A549 (cell line): Measurements from ENCODE around the gene NPBWR2. TPM values are rescaled to one million over a fixed set of nuclear protein-coding genes. Genes with fewer than 3 reads are reported as not detected.

ENCODE experiments used
- ATAC-seq, 2 experiments: fragments of 200-7000 bp in 1 of 2; fragments of >200 bp in 1 of 2; cut with Nextera tagmentation in 1 of 2; cut with Tn5 transposase in 1 of 2; 3 replicates each; pipeline versions ENCODE4 v1.8.0 to v1.9.1; 2018 to 2020; ENCODE audit warnings: mild to moderate bottlenecking in 1 of 2, moderate library complexity in 1 of 2
- CTCF ChIA-PET: fragments of 300-600 bp; sonication (Branson Sonifier 250); formaldehyde crosslinking; extraction: SDS; loops from one replicate; lab custom pipeline; 2021; ENCODE audit warnings: antibody characterized with exemption, inconsistent platforms; lab: Yijun Ruan, JAX
- POLR2A ChIA-PET: fragments of 350-600 bp; formaldehyde crosslinking; extraction: SDS; loops from one replicate; lab custom pipeline; 2021; ENCODE audit warnings: antibody characterized with exemption, inconsistent platforms; lab: Yijun Ruan, JAX
- DNase-seq, 2 experiments: peaks; one replicate each; pipeline versions ENCODE4 v3.0.0 to v3.0.0-alpha.2; 2011 to 2016; ENCODE audit warnings: low read depth in 1 of 2, low spot score in 1 of 2
- FAIRE-seq: peaks from 2 replicates; lab custom pipeline; 2011; peaks lifted over from hg19 to GRCh38; lab: Jason Lieb, UNC
- H3K27ac ChIP-seq, 2 experiments: fragments of >200 bp; sonication (Bioruptor Twin); formaldehyde crosslinking; 3 replicates each; pipeline ENCODE4 v1.5.1; 2016 to 2017
- H3K4me1 ChIP-seq: fragments of >200 bp; sonication (Bioruptor Twin); formaldehyde crosslinking; 3 replicates; pipeline ENCODE4 v1.6.1; 2016
- H3K4me2 ChIP-seq: fragments of >200 bp; sonication (Bioruptor Twin); formaldehyde crosslinking; 3 replicates; pipeline ENCODE4 v1.6.1; 2016
- H3K4me3 ChIP-seq: fragments of >200 bp; sonication (Bioruptor Twin); formaldehyde crosslinking; 3 replicates; pipeline ENCODE4 v1.5.1; 2016
- H3K9me3 ChIP-seq: fragments of >200 bp; sonication (Bioruptor Twin); formaldehyde crosslinking; 3 replicates; pipeline ENCODE4 v1.6.1; 2016
- CBX2 ChIP-seq: fragments of 200-600 bp; sonication (generic); IDR thresholded peaks from 2 replicates; pipeline ENCODE4 v1.6.1; 2016; ENCODE audit warnings: low read depth, mild to moderate bottlenecking, borderline replicate concordance
- CBX8 ChIP-seq: fragments of 200-600 bp; sonication (generic); IDR thresholded peaks from 2 replicates; pipeline ENCODE4 v1.6.1; 2016
- CEBPB ChIP-seq, 2 experiments: fragments of >200 bp in 1 of 2; sonication (Bioruptor Twin) in 1 of 2; formaldehyde crosslinking in 1 of 2; IDR thresholded peaks; 2 replicates each; pipeline ENCODE4 v1.6.1; 2012 to 2016
- CHD4 ChIP-seq: fragments of 200-600 bp; sonication (generic); IDR thresholded peaks from 2 replicates; pipeline ENCODE4 v1.6.1; 2016; ENCODE audit warnings: antibody characterized with exemption, mild to moderate bottlenecking, borderline replicate concordance
- EHF ChIP-seq: fragments of 250-450 bp; sonication (Bioruptor Pico); IDR thresholded peaks from 2 replicates; pipeline ENCODE4 v1.5.0; 2020; ENCODE audit warnings: mild to moderate bottlenecking
- EP300 ChIP-seq, 2 experiments: fragments of >200 bp; sonication (Bioruptor Twin); formaldehyde crosslinking; IDR thresholded peaks; 2 replicates in 1 of 2; 3 replicates in 1 of 2; pipeline ENCODE4 v1.6.1; 2016 to 2017
- ESRRA ChIP-seq: fragments of 150-350 bp; IDR thresholded peaks from 2 replicates; pipeline ENCODE4 v1.6.1; 2014; ENCODE audit warnings: mild to moderate bottlenecking, low read length, borderline replicate concordance
- FOSL2 ChIP-seq, 2 experiments: fragments of 450-650 bp in 1 of 2; fragments of >200 bp in 1 of 2; sonication (Bioruptor Twin) in 1 of 2; formaldehyde crosslinking; IDR thresholded peaks; 2 replicates each; pipeline versions ENCODE4 v1.5.0 to v1.6.1; 2016 to 2020; ENCODE audit warnings: mild to moderate bottlenecking in 1 of 2, moderate library complexity in 1 of 2
- FOXS1 ChIP-seq: fragments of 250-450 bp; sonication (Bioruptor Pico); IDR thresholded peaks from 2 replicates; pipeline ENCODE4 v1.5.0; 2020; ENCODE audit warnings: mild to moderate bottlenecking, moderate library complexity
- HDAC2 ChIP-seq: fragments of 200-600 bp; sonication (generic); IDR thresholded peaks from 2 replicates; pipeline ENCODE4 v1.6.1; 2016
- HOXA7 ChIP-seq: fragments of 250-450 bp; sonication (Bioruptor Pico); IDR thresholded peaks from 2 replicates; pipeline ENCODE4 v1.5.0; 2020; ENCODE audit warnings: mild to moderate bottlenecking, moderate library complexity
- KDM1A ChIP-seq: fragments of 200-600 bp; sonication (generic); IDR thresholded peaks from 2 replicates; pipeline ENCODE4 v1.6.1; 2016; ENCODE audit warnings: low read depth, mild to moderate bottlenecking
- NFE2L2 ChIP-seq: fragments of 150-350 bp; conservative IDR thresholded peaks from 2 replicates; pipeline ENCODE4 v1.6.1; 2014; ENCODE audit warnings: low read length
- NPAS2 ChIP-seq: fragments of 250-450 bp; sonication (Bioruptor Pico); IDR thresholded peaks from 2 replicates; pipeline ENCODE4 v1.8.0; 2022; ENCODE audit warnings: mild to moderate bottlenecking, moderate library complexity, borderline replicate concordance
- NR3C1 ChIP-seq: fragments of >200 bp; sonication (Bioruptor Twin); formaldehyde crosslinking; IDR thresholded peaks from 3 replicates; pipeline ENCODE4 v1.6.1; 2017
- PHF8 ChIP-seq: fragments of 200-600 bp; sonication (generic); IDR thresholded peaks from 2 replicates; pipeline ENCODE4 v1.6.1; 2016; ENCODE audit warnings: low read depth, mild to moderate bottlenecking, antibody characterized with exemption, moderate library complexity, borderline replicate concordance
- RARB ChIP-seq: fragments of 250-450 bp; sonication (Bioruptor Pico); IDR thresholded peaks from 2 replicates; pipeline ENCODE4 v1.8.0; 2021; ENCODE audit warnings: mild to moderate bottlenecking, moderate library complexity
- RCOR1 ChIP-seq: fragments of 150-350 bp; IDR thresholded peaks from 2 replicates; pipeline ENCODE4 v1.6.1; 2014; ENCODE audit warnings: antibody characterized with exemption, low read length, low read depth
- RFX5 ChIP-seq: fragments of 450-650 bp; IDR thresholded peaks from 2 replicates; pipeline ENCODE4 v1.7.1; 2014; ENCODE audit warnings: antibody characterized with exemption, mild to moderate bottlenecking, moderate library complexity
- RNF2 ChIP-seq: fragments of 200-600 bp; sonication (generic); IDR thresholded peaks from 2 replicates; pipeline ENCODE4 v1.6.1; 2016; ENCODE audit warnings: low read depth, mild to moderate bottlenecking, antibody characterized with exemption, moderate library complexity, borderline replicate concordance
- TP53 ChIP-seq: fragments of 250-450 bp; sonication (Bioruptor Pico); IDR thresholded peaks from 2 replicates; pipeline ENCODE4 v1.5.0; 2021; ENCODE audit warnings: mild to moderate bottlenecking, moderate library complexity
- ZC3H11A ChIP-seq: fragments of 450-650 bp; IDR thresholded peaks from 2 replicates; pipeline ENCODE4 v1.6.1; 2014; ENCODE audit warnings: antibody characterized with exemption, mild to moderate bottlenecking
- ZFP36 ChIP-seq: fragments of 450-650 bp; IDR thresholded peaks from 2 replicates; pipeline ENCODE4 v1.6.1; 2014; ENCODE audit warnings: borderline replicate concordance; ENCODE audit not compliant: partially characterized antibody
- ZNF302 ChIP-seq: fragments of 250-450 bp; sonication (Bioruptor Pico); IDR thresholded peaks from 2 replicates; pipeline ENCODE4 v1.9.0; 2021; ENCODE audit warnings: inconsistent platforms, mild to moderate bottlenecking, moderate library complexity
- WGBS: methylation state at CpG from one replicate; pipeline ENCODE4 v1.1.6; 2017; ENCODE audit errors: missing lambda C conversion rate; 5-methylcytosine and 5-hydroxymethylcytosine counted together
- polyA plus RNA-seq, 4 experiments: library from polyadenylated mRNA; depleted of rRNA in 3 of 4; stranded (reverse); fragments of >200 nt; fragmentation: RNase III in 1 of 4; extraction: RNeasy Plus Mini Kit Qiagen cat#74134 plus additional on column Dnase treatment in 1 of 4; gene quantifications; 2 replicates in 3 of 4; 3 replicates in 1 of 4; pipeline ENCODE4 v1.2.3, GENCODE V29; 2011 to 2017
- TF ChIP-seq, protein P1 (sequence below): fragments of 250-450 bp; sonication (Bioruptor Pico); IDR thresholded peaks from 2 replicates; pipeline ENCODE4 v1.5.0; 2020; ENCODE audit warnings: low read depth, mild to moderate bottlenecking, moderate library complexity
- TF ChIP-seq, protein P2 (sequence below): fragments of 200-600 bp; sonication (generic); IDR thresholded peaks from 2 replicates; pipeline ENCODE4 v1.6.1; 2016; ENCODE audit warnings: antibody characterized with exemption, mild to moderate bottlenecking, moderate library complexity
- TF ChIP-seq, protein P3 (sequence below): fragments of 450-650 bp; IDR thresholded peaks from 2 replicates; pipeline ENCODE4 v1.6.1; 2014; ENCODE audit warnings: antibody characterized with exemption
- TF ChIP-seq, protein P4 (sequence below): fragments of 150-350 bp; IDR thresholded peaks from 2 replicates; pipeline ENCODE4 v1.6.1; 2014; ENCODE audit warnings: low read depth, mild to moderate bottlenecking, low read length
- TF ChIP-seq, protein P5 (sequence below): IDR thresholded peaks from 2 replicates; pipeline ENCODE4 v1.6.1; 2012; ENCODE audit warnings: low read depth, borderline replicate concordance

NPBWR2 gene
- polyA plus RNA-seq, 2 of the 4 experiments (the other 2 are of a cell fraction) = not detected

DNA sequence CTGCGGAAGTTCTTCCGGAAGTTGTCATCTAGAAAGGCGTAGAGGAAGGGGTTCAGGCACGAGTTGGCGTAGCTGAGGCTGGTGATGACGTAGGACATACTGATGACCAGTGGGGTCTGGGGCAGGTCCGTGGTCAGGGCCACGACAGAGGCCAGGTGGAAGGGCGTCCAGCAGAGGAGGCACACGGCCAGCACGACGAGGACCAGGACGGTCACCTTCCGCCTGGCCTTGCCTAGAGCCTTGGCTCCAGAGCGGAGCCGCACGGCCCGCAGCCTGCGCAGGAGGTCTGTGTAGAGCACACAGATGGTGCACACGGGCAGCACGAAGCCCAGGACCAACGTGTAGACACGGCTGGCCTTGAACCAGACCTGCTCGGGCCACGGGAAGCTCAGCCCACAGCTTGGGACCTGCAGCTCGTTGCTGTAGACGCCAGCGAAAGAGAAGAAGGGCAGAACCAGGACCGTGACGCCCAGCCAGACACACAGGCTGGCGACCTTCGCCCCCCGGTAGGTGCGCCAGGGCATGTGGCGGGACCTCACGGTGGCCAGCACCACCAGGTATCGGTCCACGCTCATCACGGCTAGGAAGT lies 1.4 kb downstream of the NPBWR2 start:
- no peak for FAIRE-seq
- CTCF ChIA-PET = interaction anchor here (0.6 to 7.1 kb wide), 4 partner anchors 10 to 22 kb away, joined by 3 to 63 read pairs (median 4); partner anchors contain the start of gene LKAAEAR1
- 77% methylated on average over 39 of the region's 39 CpGs for WGBS
- TF ChIP-seq ZFP36 (no peak), NPAS2 (CRISPR knock-in tag) (no peak), CHD4 (no peak), FOSL2 (IDR thresholded peaks at IDR 0.05) (no peak), FOSL2 (CRISPR knock-in tag; IDR thresholded peaks at IDR 0.05) (no peak), CBX2 (no peak), RNF2 (no peak), NFE2L2 (no peak), EHF (CRISPR knock-in tag) (no peak), RCOR1 (no peak), EP300 (IDR thresholded peaks at IDR 0.05) (no peak), CBX8 (no peak), FOXS1 (CRISPR knock-in tag) (no peak), ZC3H11A (no peak), HOXA7 (CRISPR knock-in tag) (no peak), ESRRA (no peak), RFX5 (no peak)
- TF ChIP-seq, protein P1, sequence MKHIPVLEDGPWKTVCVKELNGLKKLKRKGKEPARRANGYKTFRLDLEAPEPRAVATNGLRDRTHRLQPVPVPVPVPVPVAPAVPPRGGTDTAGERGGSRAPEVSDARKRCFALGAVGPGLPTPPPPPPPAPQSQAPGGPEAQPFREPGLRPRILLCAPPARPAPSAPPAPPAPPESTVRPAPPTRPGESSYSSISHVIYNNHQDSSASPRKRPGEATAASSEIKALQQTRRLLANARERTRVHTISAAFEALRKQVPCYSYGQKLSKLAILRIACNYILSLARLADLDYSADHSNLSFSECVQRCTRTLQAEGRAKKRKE (CRISPR knock-in tag) = no peak
- TF ChIP-seq, protein P2, sequence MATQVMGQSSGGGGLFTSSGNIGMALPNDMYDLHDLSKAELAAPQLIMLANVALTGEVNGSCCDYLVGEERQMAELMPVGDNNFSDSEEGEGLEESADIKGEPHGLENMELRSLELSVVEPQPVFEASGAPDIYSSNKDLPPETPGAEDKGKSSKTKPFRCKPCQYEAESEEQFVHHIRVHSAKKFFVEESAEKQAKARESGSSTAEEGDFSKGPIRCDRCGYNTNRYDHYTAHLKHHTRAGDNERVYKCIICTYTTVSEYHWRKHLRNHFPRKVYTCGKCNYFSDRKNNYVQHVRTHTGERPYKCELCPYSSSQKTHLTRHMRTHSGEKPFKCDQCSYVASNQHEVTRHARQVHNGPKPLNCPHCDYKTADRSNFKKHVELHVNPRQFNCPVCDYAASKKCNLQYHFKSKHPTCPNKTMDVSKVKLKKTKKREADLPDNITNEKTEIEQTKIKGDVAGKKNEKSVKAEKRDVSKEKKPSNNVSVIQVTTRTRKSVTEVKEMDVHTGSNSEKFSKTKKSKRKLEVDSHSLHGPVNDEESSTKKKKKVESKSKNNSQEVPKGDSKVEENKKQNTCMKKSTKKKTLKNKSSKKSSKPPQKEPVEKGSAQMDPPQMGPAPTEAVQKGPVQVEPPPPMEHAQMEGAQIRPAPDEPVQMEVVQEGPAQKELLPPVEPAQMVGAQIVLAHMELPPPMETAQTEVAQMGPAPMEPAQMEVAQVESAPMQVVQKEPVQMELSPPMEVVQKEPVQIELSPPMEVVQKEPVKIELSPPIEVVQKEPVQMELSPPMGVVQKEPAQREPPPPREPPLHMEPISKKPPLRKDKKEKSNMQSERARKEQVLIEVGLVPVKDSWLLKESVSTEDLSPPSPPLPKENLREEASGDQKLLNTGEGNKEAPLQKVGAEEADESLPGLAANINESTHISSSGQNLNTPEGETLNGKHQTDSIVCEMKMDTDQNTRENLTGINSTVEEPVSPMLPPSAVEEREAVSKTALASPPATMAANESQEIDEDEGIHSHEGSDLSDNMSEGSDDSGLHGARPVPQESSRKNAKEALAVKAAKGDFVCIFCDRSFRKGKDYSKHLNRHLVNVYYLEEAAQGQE = no peak
- TF ChIP-seq, protein P3, sequence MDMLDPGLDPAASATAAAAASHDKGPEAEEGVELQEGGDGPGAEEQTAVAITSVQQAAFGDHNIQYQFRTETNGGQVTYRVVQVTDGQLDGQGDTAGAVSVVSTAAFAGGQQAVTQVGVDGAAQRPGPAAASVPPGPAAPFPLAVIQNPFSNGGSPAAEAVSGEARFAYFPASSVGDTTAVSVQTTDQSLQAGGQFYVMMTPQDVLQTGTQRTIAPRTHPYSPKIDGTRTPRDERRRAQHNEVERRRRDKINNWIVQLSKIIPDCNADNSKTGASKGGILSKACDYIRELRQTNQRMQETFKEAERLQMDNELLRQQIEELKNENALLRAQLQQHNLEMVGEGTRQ = no peak
- TF ChIP-seq, all 56 proteins: peak for 0
- H3K27ac ChIP-seq = no peak overlapping the region
- 0 out of 3 replicates have a peak, but pooled peaks cover 6% of the 10 kb centered on the region for H3K4me1 ChIP-seq
- ATAC-seq (no peak), DNase-seq (no peak)
- no peak overlapping the region for H3K4me2 ChIP-seq
- no peaks in the 10 kb centered on the region for H3K9me3 ChIP-seq
- POLR2A ChIA-PET = no interaction called here
- H3K4me3 ChIP-seq = no peak overlapping the region

DNA sequence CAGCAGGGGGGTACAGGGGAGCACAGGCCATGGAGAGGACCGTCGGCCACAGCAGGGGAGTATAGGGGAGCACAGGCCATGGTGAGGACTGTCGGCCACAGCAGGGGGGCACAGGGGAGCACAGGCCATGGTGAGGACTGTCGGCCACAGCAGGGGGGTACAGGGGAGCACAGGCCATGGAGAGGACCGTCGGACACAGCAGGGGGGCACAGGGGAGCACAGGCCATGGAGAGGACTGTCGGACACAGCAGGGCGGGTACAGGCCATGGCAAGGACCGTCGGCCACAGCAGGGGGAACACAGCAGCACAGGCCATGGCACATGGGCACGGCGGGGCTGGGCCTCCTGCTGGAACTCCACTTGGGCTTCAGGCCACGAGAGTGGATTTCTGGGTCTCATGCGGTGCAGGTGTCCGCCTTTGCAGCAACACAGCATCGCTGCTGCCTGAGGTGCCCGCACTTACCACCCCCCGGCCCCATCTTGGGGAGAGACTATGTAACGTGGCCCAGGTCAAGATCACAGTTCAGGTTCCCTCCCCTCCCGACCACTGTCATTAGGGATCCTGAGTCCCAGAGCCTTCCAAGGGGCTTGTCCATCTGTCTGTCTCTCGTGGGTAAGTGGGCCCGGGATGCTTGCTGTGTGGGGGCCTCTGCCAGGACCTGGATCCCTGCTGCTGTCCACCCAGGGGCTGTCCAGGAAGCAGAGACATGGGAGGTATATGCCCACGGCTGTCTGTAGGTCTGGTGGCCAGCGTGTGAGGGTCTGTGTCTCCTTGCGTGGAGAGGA lies 2.5 kb downstream of the NPBWR2 start:
- no peak for FAIRE-seq
- H3K4me3 ChIP-seq = no peak overlapping the region
- H3K9me3 ChIP-seq = no peaks in the 10 kb centered on the region
- no peak overlapping the region for H3K4me2 ChIP-seq
- ATAC-seq = no peak
- WGBS = 69% methylated on average over 8 of the region's 25 CpGs
- ChIA-PET POLR2A (no interaction called here), CTCF (interaction anchor here (1.1 kb wide), 1 partner anchor 13 kb away, joined by 3 read pairs; no protein-coding TSS in a partner anchor)
- H3K27ac ChIP-seq = no peak overlapping the region
- 0 out of 3 replicates have a peak, but pooled peaks cover 6% of the 10 kb centered on the region for H3K4me1 ChIP-seq
- DNase-seq = no peak
- no peak for TF ChIP-seq RCOR1
- TF ChIP-seq KDM1A = no peak
- TF ChIP-seq, protein P4, sequence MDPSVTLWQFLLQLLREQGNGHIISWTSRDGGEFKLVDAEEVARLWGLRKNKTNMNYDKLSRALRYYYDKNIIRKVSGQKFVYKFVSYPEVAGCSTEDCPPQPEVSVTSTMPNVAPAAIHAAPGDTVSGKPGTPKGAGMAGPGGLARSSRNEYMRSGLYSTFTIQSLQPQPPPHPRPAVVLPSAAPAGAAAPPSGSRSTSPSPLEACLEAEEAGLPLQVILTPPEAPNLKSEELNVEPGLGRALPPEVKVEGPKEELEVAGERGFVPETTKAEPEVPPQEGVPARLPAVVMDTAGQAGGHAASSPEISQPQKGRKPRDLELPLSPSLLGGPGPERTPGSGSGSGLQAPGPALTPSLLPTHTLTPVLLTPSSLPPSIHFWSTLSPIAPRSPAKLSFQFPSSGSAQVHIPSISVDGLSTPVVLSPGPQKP = no peak
- no peak for TF ChIP-seq NR3C1
- no peak for TF ChIP-seq HOXA7 (CRISPR knock-in tag)
- no peak for TF ChIP-seq TP53
- TF ChIP-seq, protein P5, sequence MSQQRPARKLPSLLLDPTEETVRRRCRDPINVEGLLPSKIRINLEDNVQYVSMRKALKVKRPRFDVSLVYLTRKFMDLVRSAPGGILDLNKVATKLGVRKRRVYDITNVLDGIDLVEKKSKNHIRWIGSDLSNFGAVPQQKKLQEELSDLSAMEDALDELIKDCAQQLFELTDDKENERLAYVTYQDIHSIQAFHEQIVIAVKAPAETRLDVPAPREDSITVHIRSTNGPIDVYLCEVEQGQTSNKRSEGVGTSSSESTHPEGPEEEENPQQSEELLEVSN = no peak
- TF ChIP-seq CEBPB (IDR thresholded peaks at IDR 0.05) = no peak
- TF ChIP-seq HDAC2 = no peak
- no peak for TF ChIP-seq PHF8
- no peak for TF ChIP-seq EHF (CRISPR knock-in tag)
- no peak for TF ChIP-seq ESRRA
- TF ChIP-seq ZNF302 (CRISPR knock-in tag) = no peak
- no peak for TF ChIP-seq RARB (CRISPR knock-in tag)
- no peak for TF ChIP-seq CBX8
